Measurements from ENCODE around the gene KDM7A.

Gene KDM7A, protein sequence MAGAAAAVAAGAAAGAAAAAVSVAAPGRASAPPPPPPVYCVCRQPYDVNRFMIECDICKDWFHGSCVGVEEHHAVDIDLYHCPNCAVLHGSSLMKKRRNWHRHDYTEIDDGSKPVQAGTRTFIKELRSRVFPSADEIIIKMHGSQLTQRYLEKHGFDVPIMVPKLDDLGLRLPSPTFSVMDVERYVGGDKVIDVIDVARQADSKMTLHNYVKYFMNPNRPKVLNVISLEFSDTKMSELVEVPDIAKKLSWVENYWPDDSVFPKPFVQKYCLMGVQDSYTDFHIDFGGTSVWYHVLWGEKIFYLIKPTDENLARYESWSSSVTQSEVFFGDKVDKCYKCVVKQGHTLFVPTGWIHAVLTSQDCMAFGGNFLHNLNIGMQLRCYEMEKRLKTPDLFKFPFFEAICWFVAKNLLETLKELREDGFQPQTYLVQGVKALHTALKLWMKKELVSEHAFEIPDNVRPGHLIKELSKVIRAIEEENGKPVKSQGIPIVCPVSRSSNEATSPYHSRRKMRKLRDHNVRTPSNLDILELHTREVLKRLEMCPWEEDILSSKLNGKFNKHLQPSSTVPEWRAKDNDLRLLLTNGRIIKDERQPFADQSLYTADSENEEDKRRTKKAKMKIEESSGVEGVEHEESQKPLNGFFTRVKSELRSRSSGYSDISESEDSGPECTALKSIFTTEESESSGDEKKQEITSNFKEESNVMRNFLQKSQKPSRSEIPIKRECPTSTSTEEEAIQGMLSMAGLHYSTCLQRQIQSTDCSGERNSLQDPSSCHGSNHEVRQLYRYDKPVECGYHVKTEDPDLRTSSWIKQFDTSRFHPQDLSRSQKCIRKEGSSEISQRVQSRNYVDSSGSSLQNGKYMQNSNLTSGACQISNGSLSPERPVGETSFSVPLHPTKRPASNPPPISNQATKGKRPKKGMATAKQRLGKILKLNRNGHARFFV

DNA sequence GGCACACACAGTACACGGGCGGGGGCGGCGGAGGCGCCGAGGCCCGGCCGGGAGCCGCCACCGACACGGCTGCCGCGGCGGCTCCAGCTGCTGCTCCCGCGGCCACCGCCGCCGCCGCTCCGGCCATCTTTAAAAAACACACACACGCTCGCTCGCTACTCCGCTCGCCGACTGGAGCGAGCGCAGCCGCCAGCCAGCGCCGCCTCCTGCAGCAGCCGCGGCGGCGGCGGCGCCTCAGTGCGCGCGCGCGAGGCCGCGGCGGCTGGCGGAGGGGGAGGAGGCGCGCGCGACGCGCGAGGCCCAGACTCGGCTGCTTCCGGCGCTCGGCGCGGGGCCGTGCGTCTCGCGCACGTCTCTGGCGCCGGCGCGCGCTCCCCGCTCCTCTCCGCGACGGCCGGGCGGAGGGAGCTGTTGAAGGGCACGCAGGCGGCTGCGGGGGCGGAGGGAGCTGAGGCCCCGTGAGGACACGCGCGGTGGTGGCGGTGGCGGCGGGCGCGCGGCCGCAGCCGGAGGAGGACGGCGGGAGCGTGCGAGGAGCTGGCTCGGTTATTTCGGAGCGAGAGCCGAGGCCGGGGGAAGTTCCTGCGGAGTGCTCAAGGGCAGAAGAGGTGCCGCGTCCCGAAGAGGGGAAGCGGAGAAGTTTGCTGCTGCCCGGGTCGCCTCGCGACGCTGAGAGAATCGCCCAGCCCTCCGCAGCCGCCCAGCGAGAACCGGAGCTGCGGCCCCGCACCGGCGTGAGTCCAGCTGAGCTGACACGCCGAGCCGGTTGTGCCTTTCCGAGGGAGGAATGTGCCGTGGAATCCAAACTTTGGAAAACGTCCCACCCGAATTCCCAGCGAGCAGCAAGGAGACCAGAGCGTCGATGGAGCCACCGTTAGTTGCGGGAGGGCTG is at the start of gene KDM7A:
Gene KDM7A (minus strand): TSS at position 173 of the 892 bp plus-strand sequence. CDS start 46 bp downstream, at position 127.
- DNase-seq (ENCODE audit: extremely low read depth in 1 of 2, low read depth in 1 of 2) = peak; percentile 77 to 83

DNA sequence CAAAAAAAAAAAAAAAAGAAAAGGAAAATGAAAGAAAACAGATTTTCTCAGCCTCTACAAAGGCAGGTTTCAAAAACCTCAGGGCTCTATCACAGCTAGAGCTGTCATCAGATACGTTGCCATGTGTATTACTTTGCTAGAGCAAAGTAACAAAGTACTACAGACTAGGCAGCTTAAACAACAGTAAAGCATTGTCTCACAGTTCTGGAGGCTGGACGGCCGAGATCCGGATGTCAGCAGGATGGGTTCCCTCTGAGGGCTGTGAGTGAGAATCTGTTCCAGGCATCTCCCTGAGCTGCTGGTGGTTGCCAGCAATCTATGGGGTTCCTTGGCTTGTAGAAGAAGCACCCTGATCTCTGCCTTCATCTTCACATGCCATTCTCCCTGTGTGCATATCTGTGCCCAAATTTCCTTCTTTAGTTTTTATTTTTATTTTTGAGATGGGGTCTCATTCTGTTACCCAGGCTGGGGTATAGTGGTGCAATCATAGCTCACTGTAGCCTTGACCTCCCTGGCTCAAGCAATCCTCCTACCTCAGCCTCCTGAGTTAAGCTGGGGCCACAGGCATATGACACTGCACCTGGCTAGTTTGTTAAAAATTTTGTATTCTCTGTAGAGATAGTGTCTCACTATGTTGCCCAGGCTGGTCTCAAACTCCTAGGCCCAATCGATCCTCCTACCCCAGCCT is 48.9 kb upstream of the KDM7A start:
- DNase-seq (ENCODE audit: extremely low read depth in 1 of 2, low read depth in 1 of 2) = no peak

DNA sequence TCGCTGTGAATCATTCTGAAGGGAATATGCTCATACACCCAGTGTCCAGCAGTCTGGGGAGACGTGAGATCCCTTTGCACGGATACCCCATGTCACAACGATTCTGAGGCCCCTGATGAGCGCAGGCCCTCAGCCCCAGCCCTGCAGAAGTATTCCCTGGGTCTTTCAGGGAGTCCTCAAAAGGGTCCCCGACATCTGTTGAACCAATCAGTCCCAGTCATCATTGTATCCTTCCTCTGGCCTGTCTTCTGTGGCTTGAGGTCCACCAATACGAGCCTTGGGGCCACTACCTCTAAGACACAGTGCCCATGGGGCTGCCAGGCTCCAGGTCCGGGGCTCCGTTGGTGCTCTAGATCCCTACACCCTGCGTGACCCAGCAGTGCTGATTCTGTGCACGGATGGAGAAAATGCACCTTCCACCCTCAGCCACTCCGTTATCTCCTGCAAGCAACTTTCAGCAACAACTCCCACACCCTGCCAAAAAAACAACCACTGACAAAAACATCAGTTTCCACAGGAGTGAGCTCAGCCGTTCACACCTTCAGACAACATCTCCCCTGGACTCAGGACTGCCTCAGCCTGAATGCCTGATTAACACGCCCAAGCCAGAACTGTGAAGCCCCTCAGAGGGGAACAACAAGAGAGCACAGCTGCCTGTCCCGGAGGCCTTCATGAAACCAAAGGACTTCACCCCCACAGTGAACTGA is 46.9 kb upstream of the KDM7A start:
- peak in 1 of 2 donors; percentile 13 for DNase-seq (ENCODE audit: extremely low read depth in 1 of 2, low read depth in 1 of 2)

DNA sequence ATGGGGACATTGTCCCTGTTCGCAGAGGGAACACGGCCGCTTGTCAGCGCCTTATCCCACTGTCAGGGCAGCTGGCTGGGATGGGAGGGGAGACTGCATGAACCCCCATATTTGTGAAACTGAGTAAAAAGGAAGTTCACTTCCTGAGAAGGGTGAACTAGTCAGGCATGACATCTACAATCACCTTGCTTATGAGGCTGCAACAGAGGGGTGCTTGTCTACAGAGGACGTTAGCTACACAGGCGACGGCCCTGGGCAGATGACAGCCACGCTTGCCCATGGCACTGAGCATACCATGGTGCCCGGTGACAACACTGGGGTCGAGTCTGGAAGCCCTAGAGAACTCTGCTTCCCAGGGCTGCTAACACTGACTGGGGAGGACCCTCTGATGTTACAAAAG is 46.0 kb upstream of the KDM7A start:
- no peak for DNase-seq (ENCODE audit: extremely low read depth in 1 of 2, low read depth in 1 of 2)

DNA sequence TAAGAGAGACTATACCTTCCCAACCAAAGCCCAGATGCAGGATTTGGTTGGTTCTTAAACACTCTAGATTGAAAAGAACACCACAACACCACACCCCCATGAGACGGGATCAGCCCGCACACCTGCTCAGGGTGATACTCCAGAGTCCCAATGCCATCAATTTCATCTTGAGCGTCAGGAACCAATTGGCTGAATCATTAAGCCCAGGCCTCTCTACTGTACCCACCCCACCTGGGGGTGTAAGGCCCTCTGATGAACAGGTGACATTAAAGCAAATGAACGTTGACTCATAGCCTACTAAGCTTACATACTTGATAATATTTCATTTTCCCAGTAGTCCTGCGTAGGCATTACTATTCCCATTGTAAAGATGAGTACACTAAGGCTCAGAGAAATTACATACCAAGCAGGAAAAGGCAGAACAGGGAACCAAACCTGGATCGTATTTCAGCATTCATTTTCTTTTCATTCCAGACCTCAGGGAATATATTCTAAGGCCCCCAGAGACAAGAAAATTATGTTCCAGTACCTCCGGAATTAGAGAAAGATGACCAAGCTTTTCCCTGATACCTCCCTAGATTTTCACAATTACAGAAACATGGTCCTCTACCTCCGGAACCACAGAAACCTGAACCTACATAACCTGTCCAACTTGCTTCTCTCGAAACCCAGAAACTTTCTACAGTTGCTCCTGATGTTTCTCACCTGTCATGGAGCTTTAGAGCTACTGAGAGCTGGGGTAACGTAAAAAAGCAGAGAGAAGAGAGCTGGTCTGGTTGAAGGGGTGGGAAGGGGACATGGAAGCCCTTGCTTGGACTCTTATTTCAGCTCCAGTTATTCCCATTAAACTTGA is 43.1 kb upstream of the KDM7A start:
- DNase-seq (ENCODE audit: extremely low read depth in 1 of 2, low read depth in 1 of 2) = no peak

DNA sequence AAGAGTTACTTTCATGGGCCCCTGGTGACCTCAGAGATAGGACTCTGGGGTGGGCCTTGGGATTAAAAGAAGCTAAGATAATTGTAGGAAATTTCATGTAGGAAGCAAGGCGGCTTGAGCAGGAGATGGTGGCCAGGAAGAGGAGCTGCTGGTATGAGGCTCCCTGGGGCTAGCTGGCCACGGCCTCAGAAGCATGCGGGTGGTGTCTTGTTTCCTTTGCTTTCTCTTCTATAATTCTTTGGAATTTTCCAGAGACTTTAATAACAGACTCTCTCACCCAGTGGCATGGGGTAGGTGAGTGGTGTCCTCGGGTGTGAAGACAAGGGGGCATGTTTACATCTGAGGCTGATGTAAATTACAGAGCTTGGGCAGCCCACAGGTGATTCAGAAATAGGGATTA is 41.9 kb upstream of the KDM7A start:
- no peak for DNase-seq (ENCODE audit: extremely low read depth in 1 of 2, low read depth in 1 of 2)

DNA sequence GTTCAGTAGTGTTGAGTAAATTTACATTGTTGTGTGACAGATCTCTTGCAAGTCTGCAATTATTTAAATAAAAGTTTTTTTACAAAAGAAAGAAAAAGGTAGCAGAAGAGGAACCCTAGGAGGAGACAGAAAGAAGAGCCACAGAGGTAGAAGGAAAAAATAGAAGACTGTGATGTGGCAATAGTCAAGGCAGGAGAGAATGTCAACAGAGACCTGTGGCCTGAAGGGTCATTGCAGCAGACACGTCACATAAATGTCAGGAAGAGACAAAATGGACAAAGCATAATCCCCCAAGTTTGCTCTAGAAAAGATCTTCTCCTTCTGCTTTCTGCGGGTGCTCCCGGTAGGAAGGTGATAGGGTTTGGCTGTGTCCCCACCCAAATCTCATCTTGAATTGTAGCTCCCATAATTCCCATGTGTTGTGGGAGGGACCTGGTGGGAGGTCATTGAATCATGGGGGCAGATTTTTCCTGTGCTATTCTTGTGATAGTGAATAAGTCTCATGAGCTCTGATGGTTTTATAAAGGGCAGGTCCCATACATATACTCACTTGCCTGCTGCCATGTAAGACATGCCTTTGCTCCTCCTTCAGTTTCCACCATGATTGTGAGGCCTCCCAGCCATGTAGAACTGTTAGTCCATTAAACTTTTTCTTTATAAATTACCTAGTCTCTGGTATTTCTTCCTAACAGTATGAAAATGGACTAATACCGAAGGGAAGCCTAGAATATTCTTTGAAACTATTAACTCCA is 41.1 kb upstream of the KDM7A start:
- no peak for DNase-seq (ENCODE audit: extremely low read depth in 1 of 2, low read depth in 1 of 2)

DNA sequence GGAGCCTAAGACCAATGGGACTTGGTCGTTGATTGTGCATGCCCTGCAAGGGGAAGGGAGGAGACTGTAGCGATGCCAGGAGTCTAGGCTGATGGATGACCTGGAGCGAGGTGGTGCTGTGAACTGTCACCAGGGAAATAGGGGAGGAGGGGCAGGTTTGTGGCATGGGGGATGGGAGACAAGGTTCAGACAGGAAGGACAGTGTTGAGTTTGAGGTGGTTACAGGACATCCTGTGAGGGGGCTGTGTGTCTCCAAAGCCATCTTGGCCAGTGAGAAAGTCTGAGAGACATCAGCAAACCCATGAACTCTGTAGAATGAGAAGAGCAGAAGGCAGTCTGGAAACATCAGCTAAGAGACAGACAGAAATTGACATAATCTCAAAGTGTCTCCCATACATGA is 38.5 kb upstream of the KDM7A start:
- DNase-seq (ENCODE audit: extremely low read depth in 1 of 2, low read depth in 1 of 2) = no peak

DNA sequence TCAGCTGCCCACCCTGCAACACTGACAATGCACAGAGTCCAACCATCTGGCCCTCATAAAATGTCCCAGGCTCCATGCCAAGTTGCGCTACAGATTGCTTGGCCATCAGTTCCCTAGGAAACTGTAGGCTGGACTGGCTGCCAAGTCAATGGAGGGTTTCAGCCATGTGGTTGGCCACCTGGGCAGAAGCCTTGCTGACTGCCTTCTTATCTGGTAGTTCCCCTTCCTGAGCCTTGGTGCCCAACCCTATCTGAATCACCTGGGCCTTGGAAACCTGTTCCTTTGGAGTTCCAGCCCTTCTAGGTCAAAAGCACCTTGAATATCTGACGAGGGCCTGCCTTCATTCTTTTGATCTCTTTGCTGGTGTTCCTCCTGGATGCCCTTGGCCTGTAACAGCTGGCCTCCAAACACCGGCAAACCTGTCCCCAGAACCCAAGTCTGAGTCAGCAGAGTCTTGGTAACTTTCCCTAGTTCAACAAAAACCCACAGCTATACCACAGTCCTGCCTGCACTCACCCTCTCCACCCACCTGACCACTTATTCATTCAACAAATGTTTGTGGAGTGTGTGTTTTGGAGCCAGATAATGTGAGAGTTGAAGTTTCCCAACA is 37.4 kb upstream of the KDM7A start:
- DNase-seq (ENCODE audit: extremely low read depth in 1 of 2, low read depth in 1 of 2) = peak in 1 of 2 donors; percentile 37

DNA sequence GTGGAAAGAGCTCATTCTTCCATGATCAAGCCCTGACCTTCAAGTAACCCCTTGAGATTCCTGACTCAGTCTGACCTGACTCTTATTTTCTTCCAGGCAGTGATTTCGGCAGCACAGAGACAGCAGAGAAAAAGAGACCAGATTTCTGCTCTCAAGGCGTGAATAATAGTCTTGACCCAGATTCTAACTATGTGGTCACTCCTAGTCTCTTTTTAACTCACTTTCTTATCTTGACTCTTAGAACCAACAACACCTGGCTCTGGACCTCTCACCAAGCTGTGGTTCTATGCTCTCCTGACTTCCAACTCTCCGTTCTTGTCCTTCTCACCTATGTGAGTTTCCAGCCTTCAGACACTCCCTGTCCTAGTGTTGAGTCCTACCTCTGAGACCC is 36.9 kb upstream of the KDM7A start:
- DNase-seq (ENCODE audit: extremely low read depth in 1 of 2, low read depth in 1 of 2) = no peak

DNA sequence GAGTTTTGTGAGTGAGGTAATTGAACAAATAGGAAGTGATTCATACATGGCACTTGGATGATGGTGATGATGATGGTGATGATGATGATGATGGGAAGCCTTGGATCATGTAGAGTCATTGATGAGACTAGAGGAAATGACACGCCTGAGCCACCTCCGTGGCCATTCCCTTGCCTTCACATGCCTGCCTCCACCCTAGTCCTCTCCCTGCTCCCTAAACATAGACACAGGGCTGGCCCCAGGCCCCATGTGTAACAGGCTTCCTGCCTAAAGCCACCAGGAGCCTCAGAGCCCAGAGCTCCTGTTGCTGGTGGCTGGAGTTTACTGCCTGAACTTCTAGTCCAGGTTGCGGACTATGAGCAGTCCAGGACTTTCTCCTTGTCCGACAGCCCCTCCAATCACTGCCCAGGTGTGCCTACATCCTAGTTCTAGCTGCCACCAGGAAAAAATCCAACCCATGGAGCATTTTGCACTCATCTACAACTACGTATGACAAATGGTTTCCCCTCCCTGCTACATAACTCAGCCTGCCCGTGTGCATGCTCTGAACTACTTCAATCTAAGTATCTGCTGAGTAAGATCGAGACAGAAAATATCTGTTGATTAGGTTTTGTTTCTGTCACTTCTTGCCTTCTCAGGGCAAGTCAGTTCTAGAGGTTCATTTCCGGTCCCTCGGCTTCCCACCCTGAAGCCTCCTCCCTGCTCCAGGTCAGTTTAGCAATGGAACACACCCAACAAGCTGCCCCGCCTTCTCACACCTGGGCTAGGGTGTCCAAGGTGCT is 35.5 kb upstream of the KDM7A start:
- DNase-seq (ENCODE audit: extremely low read depth in 1 of 2, low read depth in 1 of 2) = peak in 1 of 2 donors; percentile 21

DNA sequence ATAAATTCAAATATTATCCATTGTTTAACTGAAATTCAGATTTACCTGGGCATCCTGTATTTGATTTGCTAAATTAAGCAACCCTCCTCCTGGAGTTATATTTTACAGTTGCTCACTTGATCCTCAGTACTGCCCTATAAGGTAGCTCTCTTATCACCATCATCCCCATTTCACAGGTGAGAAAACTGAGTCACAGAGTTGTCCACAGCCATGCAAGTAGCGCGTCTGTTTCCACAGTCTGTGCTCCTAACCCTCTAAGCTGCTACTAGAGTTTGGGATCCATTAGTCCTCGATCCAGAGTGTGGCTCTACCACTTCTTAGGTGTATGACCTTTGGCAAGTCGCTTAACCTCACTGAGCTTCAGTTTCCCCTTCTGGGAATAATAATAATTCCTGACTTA is 34.9 kb upstream of the KDM7A start:
- no peak for DNase-seq (ENCODE audit: extremely low read depth in 1 of 2, low read depth in 1 of 2)

DNA sequence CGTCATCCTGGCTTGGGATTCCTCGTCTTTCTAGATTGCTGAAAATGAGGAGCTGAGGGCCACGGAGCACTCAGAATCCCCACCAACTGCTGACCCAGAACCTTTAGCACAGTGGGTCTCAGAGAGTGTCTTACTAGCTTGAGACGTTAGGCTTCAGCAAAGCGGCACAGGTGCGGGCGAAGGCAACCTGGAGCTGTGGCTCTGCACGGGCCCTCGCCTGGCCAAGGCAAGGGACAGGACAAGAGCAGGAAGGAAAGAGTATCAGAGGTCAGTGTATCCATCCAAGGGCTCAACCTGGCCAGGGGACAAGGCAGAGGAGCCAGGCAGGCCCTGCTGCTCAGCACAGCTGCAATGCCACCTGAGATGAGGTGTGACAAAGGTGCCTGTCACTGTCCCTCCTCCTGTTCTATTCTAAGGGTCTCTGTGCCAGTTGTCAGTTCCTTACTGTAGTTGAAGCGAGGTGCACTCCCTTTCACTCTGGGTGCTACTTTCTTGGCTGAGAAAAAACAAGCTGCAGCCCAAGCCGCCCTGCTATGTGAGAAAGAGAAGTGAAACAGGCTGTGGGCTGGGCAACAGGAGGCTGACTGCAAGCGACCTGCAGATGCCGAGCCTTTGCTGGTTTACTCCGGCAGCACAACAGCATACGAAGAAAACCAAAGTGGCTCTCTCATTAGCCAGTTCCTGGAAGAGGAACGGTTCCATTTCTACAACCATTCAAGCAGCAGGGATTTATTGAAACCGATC is 33.3 kb upstream of the KDM7A start:
- peak in 1 of 2 donors; percentile 63 for DNase-seq (ENCODE audit: extremely low read depth in 1 of 2, low read depth in 1 of 2)

DNA sequence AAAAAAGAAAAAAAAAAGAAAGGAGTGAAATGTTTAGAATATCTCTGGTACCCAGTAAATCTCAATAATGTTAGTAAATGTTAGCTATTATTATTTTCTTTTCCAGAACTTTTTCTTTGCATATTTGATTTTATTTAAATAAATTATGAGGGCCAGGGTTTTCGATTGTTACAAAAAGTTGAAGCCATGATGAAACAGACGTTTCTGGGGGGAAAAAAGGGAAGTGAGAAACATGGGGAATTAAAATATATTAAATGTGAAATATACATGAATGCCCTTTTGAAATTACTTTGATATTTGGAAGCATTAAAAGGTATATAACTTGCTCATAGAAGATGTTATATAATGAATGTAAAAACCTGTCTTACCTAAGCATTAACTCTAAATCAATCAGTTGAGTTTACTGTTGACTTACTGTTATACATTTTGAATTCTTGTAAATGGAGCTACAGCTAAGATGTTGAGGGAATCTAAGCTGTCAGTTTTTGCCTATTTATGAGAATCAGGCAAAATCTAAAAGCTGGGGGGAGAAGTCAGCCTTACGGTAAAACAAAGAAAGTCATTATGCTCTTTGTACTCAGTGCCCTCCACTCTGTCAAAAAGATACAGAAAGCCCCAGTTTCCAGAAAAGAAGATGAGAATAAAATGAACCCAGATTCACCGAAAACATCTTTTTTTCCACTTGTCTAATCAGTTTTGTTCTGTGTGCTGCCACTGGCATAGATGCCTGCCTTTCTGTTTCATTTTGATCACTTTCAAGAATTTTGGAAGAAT is 30.0 kb upstream of the KDM7A start:
- DNase-seq (ENCODE audit: extremely low read depth in 1 of 2, low read depth in 1 of 2) = no peak

DNA sequence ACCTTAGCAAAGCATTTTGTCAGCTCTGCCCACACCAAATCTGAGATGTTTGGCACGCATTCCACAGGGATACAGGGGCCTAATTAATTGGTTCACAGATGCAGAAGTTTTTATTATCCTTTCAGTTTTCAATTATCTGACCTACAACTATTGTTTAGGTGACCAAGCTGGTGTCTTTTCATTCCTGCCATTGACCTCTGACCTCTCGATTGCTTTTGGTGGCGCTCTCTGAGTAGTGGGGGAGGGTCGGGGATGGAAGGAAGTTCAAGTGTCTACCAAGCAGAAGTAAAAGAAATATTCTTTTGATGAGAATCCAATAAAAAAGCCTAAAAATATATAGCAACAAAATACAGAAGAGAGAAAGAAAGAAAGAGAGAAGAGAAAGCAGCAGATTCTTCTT is 28.8 kb upstream of the KDM7A start:
- no peak for DNase-seq (ENCODE audit: extremely low read depth in 1 of 2, low read depth in 1 of 2)

Data from stimulated activated CD8-positive, alpha-beta memory T cell treated with anti-CD3 and anti-CD28 coated beads, Interleukin-7, amount 100 ng/mL, for 48 hours (primary cell).